ENCODE data around the gene SLC4A3.

- TF ChIP-seq POLR2A (IDR thresholded peaks at IDR 0.05) (no peak), CTCF (IDR thresholded peaks at IDR 0.05) (no peak), POLR2AphosphoS5 (IDR thresholded peaks at IDR 0.05) (no peak), EP300 (IDR thresholded peaks at IDR 0.05) (no peak)
Measured at GRCh38 chr2:219631904-219632759, 4.7 kb downstream of the SLC4A3 start.

Data from gastroesophageal sphincter (tissue), 3 donors.